Astrocyte (in vitro differentiated cells and primary cell): ENCODE results near the gene OIP5. TPM values are rescaled to one million over a fixed set of nuclear protein-coding genes. Genes with fewer than 3 reads are reported as not detected.
"Not testable (repeated sequence)": the region's sequence is repeated elsewhere in the genome, so short reads cannot be mapped to it uniquely, and the experiment has no call there.

Source experiments
- DNase-seq: peaks from one replicate; pipeline ENCODE4 v3.0.0-alpha.2; 2010; ENCODE audit warnings: low read depth
- FAIRE-seq: peaks from 2 replicates; lab custom pipeline; 2011; peaks lifted over from hg19 to GRCh38; lab: Jason Lieb, UNC
- H2AFZ ChIP-seq: 2 replicates; pipeline ENCODE4 v1.6.0; 2012; ENCODE audit warnings: low read depth, low read length, inconsistent platforms
- H3K27ac ChIP-seq: 2 replicates; pipeline ENCODE4 v1.5.1; 2011; ENCODE audit warnings: low read depth, low read length, inconsistent platforms
- H3K27me3 ChIP-seq: 2 replicates; pipeline ENCODE4 v1.6.0; 2011; ENCODE audit warnings: low read length, inconsistent platforms; ENCODE audit not compliant: insufficient read depth
- H3K36me3 ChIP-seq: 2 replicates; pipeline ENCODE4 v1.5.1; 2011; ENCODE audit warnings: low read length, inconsistent platforms; ENCODE audit not compliant: insufficient read depth
- H3K4me1 ChIP-seq: 2 replicates; pipeline ENCODE4 v1.5.1; 2011; ENCODE audit warnings: low read length, inconsistent platforms; ENCODE audit not compliant: insufficient read depth
- H3K4me2 ChIP-seq: 2 replicates; pipeline ENCODE4 v1.6.0; 2012; ENCODE audit warnings: low read length, inconsistent platforms
- H3K4me3 ChIP-seq: 2 replicates; pipeline ENCODE4 v1.5.1; 2011; ENCODE audit warnings: low read depth, mild to moderate bottlenecking, low read length, inconsistent platforms; ENCODE audit not compliant: insufficient read depth
- H3K79me2 ChIP-seq: 2 replicates; pipeline ENCODE4 v1.6.0; 2012; ENCODE audit warnings: mild to moderate bottlenecking, low read length, inconsistent platforms; ENCODE audit not compliant: insufficient read depth
- H3K9ac ChIP-seq: 2 replicates; pipeline ENCODE4 v1.6.0; 2012; ENCODE audit warnings: mild to moderate bottlenecking, low read length, inconsistent platforms
- H3K9me3 ChIP-seq: 2 replicates; pipeline ENCODE4 v1.5.1; 2012; ENCODE audit warnings: low read depth, mild to moderate bottlenecking, low read length, inconsistent platforms; ENCODE audit not compliant: insufficient read depth
- H4K20me1 ChIP-seq: 2 replicates; pipeline ENCODE4 v1.6.0; 2012; ENCODE audit warnings: low read length, inconsistent platforms; ENCODE audit not compliant: insufficient read depth
- H3K27ac Mint-ChIP-seq: one replicate; pipeline ENCODE4 v1.8.0; 2021; ENCODE audit warnings: mild to moderate bottlenecking, mixed read lengths; ENCODE audit not compliant: unreplicated experiment
- H3K27me3 Mint-ChIP-seq: one replicate; pipeline ENCODE4 v1.8.0; 2021; ENCODE audit warnings: low read depth, mixed read lengths; ENCODE audit not compliant: unreplicated experiment
- H3K36me3 Mint-ChIP-seq: one replicate; pipeline ENCODE4 v1.8.0; 2021; ENCODE audit warnings: low read depth, mixed read lengths; ENCODE audit not compliant: unreplicated experiment
- H3K4me1 Mint-ChIP-seq: one replicate; pipeline ENCODE4 v1.8.0; 2021; ENCODE audit warnings: low read depth, mixed read lengths; ENCODE audit not compliant: unreplicated experiment
- H3K4me3 Mint-ChIP-seq: one replicate; pipeline ENCODE4 v1.8.0; 2021; ENCODE audit warnings: mild to moderate bottlenecking, moderate library complexity, mixed read lengths; ENCODE audit not compliant: unreplicated experiment
- H3K9me3 Mint-ChIP-seq: one replicate; pipeline ENCODE4 v1.8.0; 2021; ENCODE audit warnings: mild to moderate bottlenecking, mixed read lengths; ENCODE audit not compliant: unreplicated experiment
- EZH2 ChIP-seq: IDR thresholded peaks from 2 replicates; pipeline ENCODE4 v1.6.1; 2012; ENCODE audit warnings: mild to moderate bottlenecking, low read length, inconsistent platforms; ENCODE audit not compliant: insufficient read depth
- total RNA-seq: library from RNA; stranded (reverse); gene quantifications from 2 replicates; pipeline ENCODE4 v1.2.1, GENCODE V29; 2021
- TF ChIP-seq, protein P1 (sequence below): IDR thresholded peaks from 2 replicates; pipeline ENCODE4 v1.5.1; 2011; ENCODE audit warnings: low read depth, mild to moderate bottlenecking, inconsistent platforms, low read length, moderate library complexity; ENCODE audit not compliant: insufficient read depth

The OIP5 gene
- total RNA-seq, 1 donor from 2014 or later, result 1.7 TPM

DNA sequence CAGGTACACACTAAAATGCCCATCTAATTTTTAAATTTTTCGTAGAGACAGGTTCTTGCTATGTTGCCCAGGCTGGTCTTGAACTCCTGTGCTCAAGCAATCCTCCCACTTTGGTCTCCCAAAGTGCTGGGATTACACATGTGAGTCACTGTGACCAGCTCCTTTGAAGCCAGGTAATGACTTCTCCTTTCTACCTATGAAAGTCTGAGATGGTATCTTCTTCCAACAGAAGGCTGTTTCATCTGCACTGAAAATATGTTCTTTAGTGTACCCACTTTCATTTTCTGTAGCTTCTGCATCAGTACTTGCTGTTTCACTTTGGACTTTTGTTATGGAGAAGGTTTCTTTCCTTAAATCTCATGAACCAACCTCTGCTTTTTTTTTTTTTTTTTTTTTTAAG is 8.8 kb downstream of the OIP5 start:
- Histone ChIP-seq H3K79me2 (no peaks in the 10 kb centered on the region), H3K9me3 (no peaks in the 10 kb centered on the region), H3K4me3 (no peak overlapping the region), H3K27ac (no peak overlapping the region), H3K4me2 (no peak overlapping the region), H2AFZ (no peak overlapping the region), H3K36me3 (no peaks in the 10 kb centered on the region), H3K9ac (no peak overlapping the region), H3K27me3 (no peaks in the 10 kb centered on the region), H3K4me1 (no peaks in the 10 kb centered on the region), H4K20me1 (no peaks in the 10 kb centered on the region)
- Mint-ChIP-seq H3K4me1 (no peaks in the 10 kb centered on the region), H3K4me3 (no peak overlapping the region), H3K9me3 (no peaks in the 10 kb centered on the region), H3K27me3 (no peaks in the 10 kb centered on the region), H3K27ac (no peak overlapping the region), H3K36me3 (peaks cover 6% of the 10 kb centered on the region)
- no peak for FAIRE-seq
- TF ChIP-seq EZH2, result no peak
- TF ChIP-seq, protein P1, sequence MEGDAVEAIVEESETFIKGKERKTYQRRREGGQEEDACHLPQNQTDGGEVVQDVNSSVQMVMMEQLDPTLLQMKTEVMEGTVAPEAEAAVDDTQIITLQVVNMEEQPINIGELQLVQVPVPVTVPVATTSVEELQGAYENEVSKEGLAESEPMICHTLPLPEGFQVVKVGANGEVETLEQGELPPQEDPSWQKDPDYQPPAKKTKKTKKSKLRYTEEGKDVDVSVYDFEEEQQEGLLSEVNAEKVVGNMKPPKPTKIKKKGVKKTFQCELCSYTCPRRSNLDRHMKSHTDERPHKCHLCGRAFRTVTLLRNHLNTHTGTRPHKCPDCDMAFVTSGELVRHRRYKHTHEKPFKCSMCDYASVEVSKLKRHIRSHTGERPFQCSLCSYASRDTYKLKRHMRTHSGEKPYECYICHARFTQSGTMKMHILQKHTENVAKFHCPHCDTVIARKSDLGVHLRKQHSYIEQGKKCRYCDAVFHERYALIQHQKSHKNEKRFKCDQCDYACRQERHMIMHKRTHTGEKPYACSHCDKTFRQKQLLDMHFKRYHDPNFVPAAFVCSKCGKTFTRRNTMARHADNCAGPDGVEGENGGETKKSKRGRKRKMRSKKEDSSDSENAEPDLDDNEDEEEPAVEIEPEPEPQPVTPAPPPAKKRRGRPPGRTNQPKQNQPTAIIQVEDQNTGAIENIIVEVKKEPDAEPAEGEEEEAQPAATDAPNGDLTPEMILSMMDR, result no peak
- DNase-seq, result no peak

DNA sequence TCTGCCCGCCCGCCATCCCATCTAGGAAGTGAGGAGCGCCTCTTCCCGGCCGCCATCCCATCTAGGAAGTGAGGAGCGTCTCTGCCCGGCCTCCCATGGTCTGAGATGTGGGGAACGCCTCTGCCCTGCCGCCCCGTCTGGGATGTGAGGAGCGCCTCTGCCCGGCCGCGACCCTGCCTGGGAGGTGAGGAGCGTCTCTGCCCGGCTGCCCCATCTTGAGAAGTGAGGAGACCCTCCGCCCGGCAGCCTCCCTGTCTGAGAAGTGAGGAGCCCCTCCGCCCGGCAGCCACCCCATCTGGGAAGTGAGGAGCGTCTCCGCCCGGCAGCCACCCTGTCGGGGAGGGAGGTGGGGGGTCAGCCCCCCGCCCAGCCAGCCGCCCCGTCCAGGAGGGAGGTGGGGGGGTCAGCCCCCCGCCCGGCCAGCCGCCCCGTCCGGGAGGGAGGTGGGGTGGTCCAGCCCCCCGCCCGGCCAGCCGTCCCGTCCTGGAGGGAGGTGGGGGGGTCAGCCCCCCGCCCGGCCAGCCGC is 11.5 kb downstream of the OIP5 start:
- H4K20me1 ChIP-seq, H3K9ac ChIP-seq, H3K36me3 ChIP-seq, H3K27me3 ChIP-seq, H3K36me3 Mint-ChIP-seq, H2AFZ ChIP-seq, H3K27ac Mint-ChIP-seq, H3K9me3 Mint-ChIP-seq, FAIRE-seq, H3K4me1 ChIP-seq, H3K4me3 ChIP-seq, H3K4me1 Mint-ChIP-seq, H3K9me3 ChIP-seq, H3K27ac ChIP-seq, DNase-seq, H3K4me3 Mint-ChIP-seq, H3K4me2 ChIP-seq, H3K27me3 Mint-ChIP-seq, H3K79me2 ChIP-seq: not testable (repeated sequence)

DNA sequence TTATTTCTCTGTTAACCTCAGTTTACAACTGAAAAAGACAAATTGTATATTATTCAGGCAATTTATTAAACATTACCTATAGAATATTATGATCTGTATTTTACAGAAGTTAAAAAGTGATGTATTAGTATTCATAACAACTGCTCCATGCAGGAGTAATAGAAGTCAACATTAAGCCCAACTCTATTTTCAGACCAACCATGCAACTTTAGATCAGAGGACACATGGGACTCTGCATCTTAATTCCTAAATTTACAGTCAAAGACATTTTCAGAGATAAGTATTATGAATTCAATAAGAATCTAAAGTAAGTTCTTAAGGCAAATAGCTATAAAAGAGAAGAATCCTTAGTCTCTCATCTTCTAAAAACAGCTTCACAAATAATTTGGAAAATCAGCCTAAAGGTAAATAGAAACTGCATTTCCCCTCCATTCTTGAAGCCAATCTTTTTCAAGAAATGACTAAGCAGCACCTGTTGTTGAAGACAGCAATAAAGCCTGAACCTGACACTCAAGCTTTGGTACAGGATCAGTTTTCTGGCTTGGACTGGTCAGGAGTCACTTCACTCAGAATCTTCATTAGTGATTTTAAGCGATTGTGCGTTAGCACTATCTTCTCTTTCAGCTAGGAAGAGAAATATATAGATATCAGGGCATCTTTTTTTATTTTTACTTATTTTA is 23.0 kb downstream of the OIP5 start:
- Histone ChIP-seq H3K4me2 (no peak overlapping the region), H3K36me3 (no peaks in the 10 kb centered on the region), H2AFZ (no peak overlapping the region), H3K4me3 (no peak overlapping the region), H4K20me1 (no peaks in the 10 kb centered on the region), H3K27ac (no peak overlapping the region), H3K27me3 (no peaks in the 10 kb centered on the region), H3K9me3 (no peaks in the 10 kb centered on the region), H3K4me1 (no peaks in the 10 kb centered on the region), H3K79me2 (no peaks in the 10 kb centered on the region), H3K9ac (no peak overlapping the region)
- no peaks in the 10 kb centered on the region for H3K4me1 Mint-ChIP-seq
- no peaks in the 10 kb centered on the region for H3K9me3 Mint-ChIP-seq
- no peak overlapping the region for H3K27ac Mint-ChIP-seq
- no peaks in the 10 kb centered on the region for H3K27me3 Mint-ChIP-seq
- H3K36me3 Mint-ChIP-seq, result no peaks in the 10 kb centered on the region
- no peak overlapping the region for H3K4me3 Mint-ChIP-seq
- FAIRE-seq (no peak), DNase-seq (no peak)
- TF ChIP-seq, protein P1, result no peak
- no peak for TF ChIP-seq EZH2
